NCI-H1092 (cell line): ENCODE data around the gene SPEM3.
"Not testable (repeated sequence)": the region's sequence is repeated elsewhere in the genome, so short reads cannot be mapped to it uniquely, and the experiment has no call there.

Experiments
- DNase-seq: peaks from one replicate; lab custom pipeline; 2025; lab: John Stamatoyannopoulos, UW

SPEM3 gene

GRCh38 chr17:7471729-7472128 is 43.1 kb downstream of the SPEM3 start:
- no peak for DNase-seq

GRCh38 chr17:7474767-7475166 is 46.1 kb downstream of the SPEM3 start:
- not testable (repeated sequence) for DNase-seq

GRCh38 chr17:7475764-7476422 is 47.2 kb downstream of the SPEM3 start:
- no peak for DNase-seq

- DNase-seq = no peak
Observed at GRCh38 chr17:7476494-7476893, 47.8 kb downstream of the SPEM3 start.

- DNase-seq = no peak
Observed at GRCh38 chr17:7476951-7477350, 48.3 kb downstream of the SPEM3 start.

GRCh38 chr17:7477392-7478275 is 49.0 kb downstream of the SPEM3 start:
- DNase-seq = no peak

- DNase-seq = no peak
Observed at GRCh38 chr17:7478276-7479212, 49.9 kb downstream of the SPEM3 start.

GRCh38 chr17:7479213-7480088 is 50.8 kb downstream of the SPEM3 start, which contains the start of gene ZBTB4:
TSS of gene ZBTB4 (minus strand) at chr17:7479631. CDS start at chr17:7466801, 12,830 bp downstream.
- DNase-seq = no peak

GRCh38 chr17:7480089-7480384 is 51.4 kb downstream of the SPEM3 start:
- no peak for DNase-seq

- not testable (repeated sequence) for DNase-seq
Observed at GRCh38 chr17:7481275-7481674, 52.6 kb downstream of the SPEM3 start, which contains the start of gene SLC35G6. TSS of gene SLC35G6 (plus strand) at chr17:7481446. CDS start at chr17:7481517, 71 bp downstream.

GRCh38 chr17:7481842-7482741 is 53.4 kb downstream of the SPEM3 start:
- DNase-seq = not testable (repeated sequence)
